ENCODE results near the gene PLEKHA1.

The PLEKHA1 gene

GRCh38 chr10:122347170-122347841, 27.2 kb upstream of the PLEKHA1 start:
- DNase-seq = no peak

- DNase-seq = no peak
Measured at GRCh38 chr10:122348512-122348911, 26.0 kb upstream of the PLEKHA1 start.

- DNase-seq = no peak
Measured at GRCh38 chr10:122348935-122349361, 25.6 kb upstream of the PLEKHA1 start.

GRCh38 chr10:122349758-122350369, 24.6 kb upstream of the PLEKHA1 start:
- DNase-seq = no peak

- no peak for DNase-seq
Measured at GRCh38 chr10:122350893-122351292, 23.6 kb upstream of the PLEKHA1 start.

- no peak for DNase-seq
Measured at GRCh38 chr10:122352817-122353525, 21.5 kb upstream of the PLEKHA1 start.

- no peak for DNase-seq
Measured at GRCh38 chr10:122354383-122354782, 20.1 kb upstream of the PLEKHA1 start.

- DNase-seq = no peak
Measured at GRCh38 chr10:122357685-122358084, 16.8 kb upstream of the PLEKHA1 start.

- DNase-seq = no peak
Measured at GRCh38 chr10:122359621-122360020, 14.9 kb upstream of the PLEKHA1 start.

- DNase-seq = no peak
Measured at GRCh38 chr10:122361046-122361445, 13.5 kb upstream of the PLEKHA1 start.

GRCh38 chr10:122362031-122362592, 12.4 kb upstream of the PLEKHA1 start:
- no peak for DNase-seq

GRCh38 chr10:122362621-122363020, 11.9 kb upstream of the PLEKHA1 start:
- no peak for DNase-seq

GRCh38 chr10:122363311-122363710, 11.2 kb upstream of the PLEKHA1 start:
- DNase-seq = no peak

- DNase-seq = no peak
Measured at GRCh38 chr10:122363722-122364463, 10.6 kb upstream of the PLEKHA1 start.

GRCh38 chr10:122368502-122369254, 5.8 kb upstream of the PLEKHA1 start:
- DNase-seq = no peak

GRCh38 chr10:122373108-122373507, 1.4 kb upstream of the PLEKHA1 start:
- DNase-seq = no peak

GRCh38 chr10:122373721-122374120, 787 bp upstream of the PLEKHA1 start:
- DNase-seq = no peak

GRCh38 chr10:122374859-122375678, 561 bp downstream of the PLEKHA1 start:
- peak; percentile 51 for DNase-seq

GRCh38 chr10:122375679-122376160, 1.2 kb downstream of the PLEKHA1 start:
- no peak for DNase-seq

GRCh38 chr10:122376364-122376961, 2.0 kb downstream of the PLEKHA1 start:
- no peak for DNase-seq

- DNase-seq = no peak
Measured at GRCh38 chr10:122379041-122379440, 4.5 kb downstream of the PLEKHA1 start.
